ENCODE measurements around the gene CCNL2. TPM values are rescaled to one million over a fixed set of nuclear protein-coding genes. Genes with fewer than 3 reads are reported as not detected.
"Not testable (repeated sequence)": the region's sequence is repeated elsewhere in the genome, so short reads cannot be mapped to it uniquely, and the experiment has no call there.

CCNL2 gene
- total RNA-seq, 1 donor from 2014 or later = 138 TPM

DNA sequence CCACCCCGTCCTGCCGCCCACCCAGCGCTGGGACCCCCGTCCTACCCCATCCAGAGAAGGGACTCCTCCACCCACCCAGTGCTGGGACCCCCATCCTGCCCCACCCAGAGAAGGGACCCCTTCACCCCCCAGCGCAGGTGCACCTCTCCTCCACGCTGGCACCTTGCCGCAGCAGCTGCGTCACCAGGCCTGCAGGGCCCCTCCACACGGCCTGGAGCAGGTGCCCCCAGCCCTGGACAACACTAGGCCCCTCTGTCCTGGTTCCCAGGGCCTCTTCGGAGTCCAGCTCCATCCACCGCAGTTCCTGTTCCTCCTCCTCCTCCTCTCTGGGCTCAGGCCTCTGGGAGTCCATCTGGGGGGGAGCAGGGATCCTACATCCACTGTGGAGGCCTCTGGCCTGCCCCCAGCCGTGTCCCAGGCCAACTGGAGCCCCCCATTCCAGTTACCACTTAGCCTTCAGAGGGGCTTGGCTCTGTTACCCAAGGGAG lies 21.6 kb upstream of the CCNL2 start:
- Mint-ChIP-seq H3K9me3 (no peaks in the 10 kb centered on the region), H3K36me3 (ENCODE audit: low read depth) (no peaks in the 10 kb centered on the region), H3K27ac (no peak overlapping the region), H3K4me1 (ENCODE audit: low read depth) (peaks cover 10% of the 10 kb centered on the region), H3K27me3 (ENCODE audit: insufficient read depth) (peaks cover 8% of the 10 kb centered on the region), H3K4me3 (no peak overlapping the region)
- intact Hi-C loops (cut with micrococcal nuclease) = no loop called here
- DNase-seq (ENCODE audit: low spot score) = no peak

- H3K9me3 Mint-ChIP-seq = no peaks in the 10 kb centered on the region
- H3K4me3 Mint-ChIP-seq = no peak overlapping the region
- H3K36me3 Mint-ChIP-seq (ENCODE audit: low read depth) = no peaks in the 10 kb centered on the region
- DNase-seq (ENCODE audit: low spot score) = no peak
- H3K4me1 Mint-ChIP-seq (ENCODE audit: low read depth) = peaks cover 10% of the 10 kb centered on the region
- peaks cover 7% of the 10 kb centered on the region for H3K27me3 Mint-ChIP-seq (ENCODE audit: insufficient read depth)
- H3K27ac Mint-ChIP-seq = no peak overlapping the region
- intact Hi-C loops (cut with micrococcal nuclease) = no loop called here
Observed at GRCh38 chr1:1419813-1420653, 20.9 kb upstream of the CCNL2 start.

- no peak overlapping the region for H3K27ac Mint-ChIP-seq
Observed at GRCh38 chr1:1419363-1419812, 20.3 kb upstream of the CCNL2 start.

DNA sequence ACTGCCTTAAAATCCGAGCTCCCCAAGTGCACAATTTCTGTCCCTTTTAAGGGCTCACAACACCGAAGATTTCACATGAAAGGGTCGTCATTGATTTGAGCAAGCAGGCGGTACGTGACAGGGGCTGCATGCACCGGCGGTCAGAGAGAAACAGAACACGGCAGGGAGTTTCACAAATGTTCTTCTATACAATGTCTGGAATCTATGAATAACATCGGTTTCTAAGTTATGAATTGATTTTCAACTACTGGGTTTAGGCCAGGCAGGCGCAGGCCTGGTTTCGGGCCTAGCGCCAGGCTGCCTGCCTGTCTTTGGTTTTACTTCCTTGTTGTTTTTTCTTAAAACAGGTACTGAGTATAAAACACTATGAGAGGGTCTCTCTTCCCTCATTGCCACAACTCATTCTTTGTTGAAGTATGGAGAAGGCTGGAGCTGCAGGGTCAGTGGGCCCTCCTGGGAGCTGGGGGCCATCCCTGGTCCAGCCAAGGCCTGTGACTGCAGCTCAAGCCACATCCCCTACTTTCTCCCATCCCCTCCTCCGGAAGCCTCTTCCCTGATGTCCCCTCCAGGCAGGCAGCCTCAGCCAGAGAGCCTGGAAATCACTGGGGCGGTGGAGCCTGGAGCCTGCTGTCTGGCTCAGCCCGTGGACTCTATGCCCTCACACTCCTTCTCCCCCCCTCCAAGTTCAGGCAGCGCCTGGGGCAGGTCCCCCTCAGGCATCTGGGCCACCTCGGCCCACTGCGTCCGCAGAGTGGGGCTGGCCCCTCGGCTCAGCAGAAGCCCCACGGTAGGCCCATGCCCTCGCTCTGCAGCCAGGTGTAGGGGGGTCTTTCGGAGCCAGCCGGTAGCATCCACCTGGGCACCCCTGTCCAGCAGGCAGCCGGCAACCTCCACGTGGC lies 19.6 kb upstream of the CCNL2 start:
- Mint-ChIP-seq H3K27ac (no peak overlapping the region), H3K36me3 (ENCODE audit: low read depth) (no peaks in the 10 kb centered on the region), H3K27me3 (ENCODE audit: insufficient read depth) (peaks cover 4% of the 10 kb centered on the region), H3K9me3 (no peaks in the 10 kb centered on the region), H3K4me3 (no peak overlapping the region), H3K4me1 (ENCODE audit: low read depth) (peaks cover 10% of the 10 kb centered on the region)
- intact Hi-C loops (cut with micrococcal nuclease) = no loop called here
- no peak for DNase-seq (ENCODE audit: low spot score)

More at GRCh38 chr1:1419363-1419812, 20.3 kb upstream of the CCNL2 start:
- Mint-ChIP-seq H3K4me3 (no peak overlapping the region), H3K27me3 (ENCODE audit: insufficient read depth) (peaks cover 4% of the 10 kb centered on the region), H3K4me1 (ENCODE audit: low read depth) (peaks cover 10% of the 10 kb centered on the region), H3K9me3 (no peaks in the 10 kb centered on the region), H3K36me3 (ENCODE audit: low read depth) (no peaks in the 10 kb centered on the region)
- DNase-seq (ENCODE audit: low spot score) = no peak
- intact Hi-C loops (cut with micrococcal nuclease) = no loop called here

GRCh38 chr1:1417825-1418463 lies 18.8 kb upstream of the CCNL2 start:
- H3K9me3 Mint-ChIP-seq; H3K4me3 Mint-ChIP-seq; intact Hi-C loops (cut with micrococcal nuclease); H3K36me3 Mint-ChIP-seq (ENCODE audit: low read depth); H3K27me3 Mint-ChIP-seq (ENCODE audit: insufficient read depth); H3K27ac Mint-ChIP-seq; DNase-seq (ENCODE audit: low spot score): not testable (repeated sequence)
- H3K4me1 Mint-ChIP-seq (ENCODE audit: low read depth) = peaks cover 10% of the 10 kb centered on the region

- H3K27me3 Mint-ChIP-seq (ENCODE audit: insufficient read depth); H3K27ac Mint-ChIP-seq; DNase-seq (ENCODE audit: low spot score); H3K36me3 Mint-ChIP-seq (ENCODE audit: low read depth); intact Hi-C loops (cut with micrococcal nuclease); H3K4me3 Mint-ChIP-seq; H3K9me3 Mint-ChIP-seq: not testable (repeated sequence)
- peaks cover 10% of the 10 kb centered on the region for H3K4me1 Mint-ChIP-seq (ENCODE audit: low read depth)
Observed at GRCh38 chr1:1417396-1417795, 18.3 kb upstream of the CCNL2 start.

GRCh38 chr1:1415751-1416150 lies 16.6 kb upstream of the CCNL2 start:
- Mint-ChIP-seq H3K9me3 (no peaks in the 10 kb centered on the region), H3K27me3 (ENCODE audit: insufficient read depth) (no peaks in the 10 kb centered on the region), H3K4me3 (no peak overlapping the region), H3K27ac (no peak overlapping the region), H3K36me3 (ENCODE audit: low read depth) (peaks cover 2% of the 10 kb centered on the region), H3K4me1 (ENCODE audit: low read depth) (peaks cover 10% of the 10 kb centered on the region)
- DNase-seq (ENCODE audit: low spot score) = no peak
- intact Hi-C loops (cut with micrococcal nuclease) = no loop called here

- H3K36me3 Mint-ChIP-seq (ENCODE audit: low read depth); H3K4me3 Mint-ChIP-seq; H3K27me3 Mint-ChIP-seq (ENCODE audit: insufficient read depth); intact Hi-C loops (cut with micrococcal nuclease); DNase-seq (ENCODE audit: low spot score); H3K27ac Mint-ChIP-seq; H3K4me1 Mint-ChIP-seq (ENCODE audit: low read depth); H3K9me3 Mint-ChIP-seq: not testable (repeated sequence)
Observed at GRCh38 chr1:1412311-1412902, 13.3 kb upstream of the CCNL2 start.

DNA sequence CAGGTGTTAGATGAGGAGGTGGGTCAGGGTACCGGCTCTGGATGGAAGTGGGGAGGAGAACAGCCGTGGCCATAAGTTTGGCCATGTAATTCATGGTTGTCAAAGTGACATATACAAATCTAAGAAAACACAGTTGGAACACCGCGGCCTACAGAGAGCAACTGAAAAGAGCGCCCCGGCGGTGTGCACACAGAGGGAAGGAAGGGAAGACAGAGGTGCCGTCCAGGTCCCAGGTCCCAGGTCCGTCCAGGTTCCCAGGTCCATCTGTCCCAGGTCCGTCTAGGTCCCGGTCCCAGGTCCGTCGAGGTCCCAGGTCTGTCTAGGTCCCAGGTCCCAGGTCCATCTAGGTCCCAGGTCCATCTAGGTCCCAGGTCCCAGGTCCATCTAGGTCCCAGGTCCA lies 12.5 kb upstream of the CCNL2 start:
- Mint-ChIP-seq H3K4me1 (ENCODE audit: low read depth) (no peaks in the 10 kb centered on the region), H3K36me3 (ENCODE audit: low read depth) (peaks cover 9% of the 10 kb centered on the region), H3K27me3 (ENCODE audit: insufficient read depth) (peaks cover 2% of the 10 kb centered on the region), H3K27ac (no peak overlapping the region), H3K9me3 (no peaks in the 10 kb centered on the region), H3K4me3 (no peak overlapping the region)
- DNase-seq (ENCODE audit: low spot score) = no peak
- intact Hi-C loops (cut with micrococcal nuclease) = no loop called here

DNA sequence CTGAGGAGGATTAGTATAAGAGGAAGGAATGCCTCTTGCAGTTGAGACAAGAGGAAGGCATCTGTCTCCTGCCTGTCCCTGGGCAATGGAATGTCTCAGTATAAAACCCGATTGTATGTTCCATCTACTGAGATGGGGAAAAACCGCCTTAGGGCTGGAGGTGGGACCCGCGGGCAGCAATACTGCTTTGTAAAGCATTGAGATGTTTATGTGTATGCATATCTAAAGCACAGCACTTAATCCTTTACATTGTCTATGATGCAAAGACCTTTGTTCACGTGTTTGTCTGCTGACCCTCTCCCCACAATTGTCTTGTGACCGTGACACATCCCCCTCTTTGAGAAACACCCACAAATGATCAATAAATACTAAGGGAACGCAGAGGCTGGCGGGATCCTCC lies 11.1 kb upstream of the CCNL2 start:
- H3K27ac Mint-ChIP-seq; intact Hi-C loops (cut with micrococcal nuclease); H3K27me3 Mint-ChIP-seq (ENCODE audit: insufficient read depth); H3K9me3 Mint-ChIP-seq; DNase-seq (ENCODE audit: low spot score): not testable (repeated sequence)
- Mint-ChIP-seq H3K4me3 (peak overlapping the region; percentile 69), H3K36me3 (ENCODE audit: low read depth) (peaks cover 18% of the 10 kb centered on the region), H3K4me1 (ENCODE audit: low read depth) (peaks cover 12% of the 10 kb centered on the region)

DNA sequence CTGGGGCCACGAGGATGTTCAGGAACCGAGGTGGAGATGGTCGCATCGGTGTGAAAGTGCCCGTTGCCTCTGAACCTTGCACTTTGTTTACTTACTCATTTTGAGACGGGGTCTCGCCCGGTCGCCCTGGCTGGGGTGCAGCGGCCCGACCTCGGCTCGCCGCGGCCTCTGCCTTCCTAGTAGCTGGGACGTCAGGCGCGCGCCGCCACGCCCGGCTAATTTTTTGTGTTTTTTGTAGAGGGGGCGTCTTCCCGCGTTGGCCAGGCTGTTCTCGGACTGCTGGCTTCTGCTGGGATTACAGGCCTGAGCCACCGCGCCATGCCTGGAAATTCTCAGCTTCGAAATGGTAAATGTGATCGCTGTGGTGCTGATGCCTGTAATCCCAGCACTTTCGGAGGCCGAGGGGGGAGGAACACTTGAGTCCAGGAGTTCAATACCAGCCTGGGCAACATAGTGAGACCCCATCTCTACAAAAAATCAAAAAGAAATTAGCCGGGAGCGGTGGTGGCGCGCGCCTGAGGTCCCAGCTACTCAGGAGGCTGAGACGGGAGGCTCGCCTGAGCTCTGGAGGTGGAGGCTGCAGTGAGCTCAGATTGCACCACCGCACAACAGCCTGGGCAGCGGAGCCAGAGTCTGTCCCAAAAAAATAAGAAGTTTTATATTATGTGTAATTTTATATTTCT lies 8.6 kb upstream of the CCNL2 start:
- H3K27me3 Mint-ChIP-seq (ENCODE audit: insufficient read depth) = peaks cover 2% of the 10 kb centered on the region
- peak overlapping the region; percentile 89 for H3K4me3 Mint-ChIP-seq
- H3K4me1 Mint-ChIP-seq (ENCODE audit: low read depth) = peaks cover 12% of the 10 kb centered on the region
- DNase-seq (ENCODE audit: low spot score) = no peak
- intact Hi-C loops (cut with micrococcal nuclease) = loop anchor here (1.0 to 5.0 kb wide), 6 partner anchors 8 to 135 kb away; partner anchors contain the start of genes ATAD3B, AURKAIP1, CCNL2 and UBE2J2
- H3K9me3 Mint-ChIP-seq = no peaks in the 10 kb centered on the region
- H3K27ac Mint-ChIP-seq = peak overlapping the region; percentile 67
- peaks cover 28% of the 10 kb centered on the region for H3K36me3 Mint-ChIP-seq (ENCODE audit: low read depth)
